B cell (primary cell): ENCODE results near the gene SLC9A3. TPM values are rescaled to one million over a fixed set of nuclear protein-coding genes. Genes with fewer than 3 reads are reported as not detected.

ENCODE experiments used
- ATAC-seq: fragments of 200-7000 bp; cut with Tn5 transposase; one replicate; pipeline ENCODE4 v1.10.0; 2021; ENCODE audit warnings: low read depth, mild to moderate bottlenecking, moderate number of reproducible peaks, moderate library complexity
- CTCF ChIA-PET: fragments of 350-600 bp; sonication (Branson Sonifier 250); formaldehyde crosslinking; loops from one replicate; lab custom pipeline; 2021; ENCODE audit warnings: antibody characterized with exemption, inconsistent platforms; lab: Charles Lee
- POLR2A ChIA-PET: fragments of 350-600 bp; sonication (Branson Sonifier 250); formaldehyde crosslinking; loops from one replicate; lab custom pipeline; 2021; ENCODE audit warnings: antibody characterized with exemption; lab: Charles Lee
- DNase-seq: peaks from one replicate; pipeline ENCODE4 v3.0.0; 2013
- H2AFZ ChIP-seq: 2 replicates; pipeline ENCODE4 v1.6.1; 2012; ENCODE audit warnings: mild to moderate bottlenecking, low read depth, low read length; ENCODE audit not compliant: insufficient read depth, poor library complexity, severe bottlenecking
- H3K27ac ChIP-seq, 2 donors: 1 replicate in 1 of 2; 2 replicates in 1 of 2; pipeline ENCODE4 v1.5.1; 2012 to 2013; ENCODE audit warnings: low read length in 2 of 2, mild to moderate bottlenecking in 2 of 2, moderate library complexity in 1 of 2
- H3K27me3 ChIP-seq, 4 experiments: fragments of 200-600 bp in 1 of 4; sonication (generic) in 1 of 4; replicated peaks in 1 of 4; 1 replicate in 2 of 4; 2 replicates in 2 of 4; pipeline versions ENCODE4 v1.6.1 to v1.7.0; 2013 to 2016; ENCODE audit warnings: low read length in 3 of 4, mild to moderate bottlenecking in 2 of 4, mixed read lengths in 1 of 4, moderate library complexity in 1 of 4; ENCODE audit not compliant: insufficient read depth in 4 of 4, control insufficient read depth in 3 of 4; ENCODE audit errors: control extremely low read depth in 1 of 4
- H3K36me3 ChIP-seq, 2 experiments: replicated peaks in 1 of 2; 1 replicate in 1 of 2; 2 replicates in 1 of 2; pipeline versions ENCODE4 v1.6.1 to v1.7.1; 2013; ENCODE audit warnings: low read length in 1 of 2; ENCODE audit not compliant: insufficient read depth in 2 of 2, control insufficient read depth in 1 of 2; ENCODE audit errors: control extremely low read depth in 1 of 2, extremely low read depth in 1 of 2
- H3K4me1 ChIP-seq, 2 donors: fragments of 200-600 bp in 1 of 2; sonication (generic) in 1 of 2; 1 replicate in 1 of 2; 2 replicates in 1 of 2; pipeline versions ENCODE4 v1.5.1 to v1.6.1; 2013 to 2017; ENCODE audit warnings: low read length in 2 of 2; ENCODE audit not compliant: control insufficient read depth in 2 of 2, insufficient read depth in 2 of 2
- H3K4me2 ChIP-seq: replicated peaks from 2 replicates; pipeline ENCODE3; 2012; ENCODE audit warnings: mild to moderate bottlenecking, low read depth, low read length; ENCODE audit not compliant: poor library complexity, severe bottlenecking
- H3K4me3 ChIP-seq, 5 experiments: fragments of 200-600 bp in 1 of 5; sonication (generic) in 1 of 5; 1 replicate in 3 of 5; 2 replicates in 2 of 5; pipeline versions ENCODE4 v1.5.1 to v1.7.0; 2011 to 2016; ENCODE audit warnings: low read length in 4 of 5, mild to moderate bottlenecking in 4 of 5, low read depth in 2 of 5, control low read depth in 1 of 5, moderate library complexity in 1 of 5; ENCODE audit not compliant: insufficient read depth in 1 of 5; ENCODE audit errors: control extremely low read depth in 1 of 5, extremely low read depth in 1 of 5
- H3K79me2 ChIP-seq: fragments of 200-600 bp; sonication (generic); one replicate; pipeline ENCODE4 v1.6.0; 2016; ENCODE audit warnings: low read length; ENCODE audit not compliant: control insufficient read depth, insufficient read depth
- H3K9ac ChIP-seq: fragments of 200-600 bp; sonication (generic); 2 replicates; pipeline ENCODE4 v1.6.1; 2017; ENCODE audit warnings: mild to moderate bottlenecking, low read length, moderate library complexity
- H3K9me3 ChIP-seq, 3 donors: one replicate each; pipeline versions ENCODE4 v1.6.1 to v1.7.1; 2013; ENCODE audit warnings: low read length in 2 of 3; ENCODE audit not compliant: control insufficient read depth in 2 of 3, insufficient read depth in 1 of 3; ENCODE audit errors: control extremely low read depth in 1 of 3
- H4K20me1 ChIP-seq: 2 replicates; pipeline ENCODE4 v1.6.0; 2012; ENCODE audit warnings: mild to moderate bottlenecking, low read length; ENCODE audit not compliant: insufficient read depth, control insufficient read depth, poor library complexity, severe bottlenecking
- H3K27ac Mint-ChIP-seq: one replicate; pipeline ENCODE4 v1.8.0; 2021; ENCODE audit warnings: mixed read lengths
- H3K27me3 Mint-ChIP-seq: one replicate; pipeline ENCODE4 v1.8.0; 2021; ENCODE audit warnings: mixed read lengths
- H3K4me1 Mint-ChIP-seq: one replicate; pipeline ENCODE4 v1.8.0; 2021; ENCODE audit warnings: mixed read lengths
- H3K4me3 Mint-ChIP-seq: one replicate; pipeline ENCODE4 v1.8.0; 2021; ENCODE audit warnings: mixed read lengths
- H3K9me3 Mint-ChIP-seq: one replicate; pipeline ENCODE4 v1.8.0; 2022; ENCODE audit warnings: mixed read lengths; ENCODE audit not compliant: insufficient read depth
- EZH2 ChIP-seq: IDR thresholded peaks from 2 replicates; pipeline ENCODE4 v1.6.1; 2012; ENCODE audit warnings: borderline replicate concordance, low read depth, mild to moderate bottlenecking, moderate library complexity, low read length; ENCODE audit not compliant: insufficient read depth, poor library complexity, severe bottlenecking
- WGBS: methylation state at CpG from one replicate; pipeline ENCODE4 v1.1.5; 2013; ENCODE audit warnings: missing lambda C conversion rate; ENCODE audit not compliant: insufficient coverage; 5-methylcytosine and 5-hydroxymethylcytosine counted together
- intact Hi-C: fragments of 100-400 bp; cut with micrococcal nuclease; formaldehyde crosslinking; loops from one replicate; pipeline ENCODE4 v1.10.0; 2022
- polyA plus RNA-seq: library from polyadenylated mRNA; depleted of rRNA; stranded (reverse); fragments of >200 nt; gene quantifications from 2 replicates; pipeline ENCODE4 v1.2.3, GENCODE V29; 2012
- total RNA-seq, 2 donors: library from RNA; stranded (reverse); fragments of 120-200 nt in 1 of 2; gene quantifications; 1 replicate in 1 of 2; 2 replicates in 1 of 2; pipeline versions ENCODE4 v1.2.3 to v1.2.4, GENCODE V29; 2013 to 2022
- TF ChIP-seq, protein P1 (sequence below): fragments of 200-600 bp; IDR thresholded peaks from one replicate; pipeline ENCODE4 v1.8.0; 2022; ENCODE audit warnings: antibody characterized with exemption, mild to moderate bottlenecking

Gene SLC9A3
- total and polyA plus RNA-seq, 2 donors (not counting 1 experiment from before 2014, with no cell fraction given) = 0.84 to 2.0 TPM

DNA sequence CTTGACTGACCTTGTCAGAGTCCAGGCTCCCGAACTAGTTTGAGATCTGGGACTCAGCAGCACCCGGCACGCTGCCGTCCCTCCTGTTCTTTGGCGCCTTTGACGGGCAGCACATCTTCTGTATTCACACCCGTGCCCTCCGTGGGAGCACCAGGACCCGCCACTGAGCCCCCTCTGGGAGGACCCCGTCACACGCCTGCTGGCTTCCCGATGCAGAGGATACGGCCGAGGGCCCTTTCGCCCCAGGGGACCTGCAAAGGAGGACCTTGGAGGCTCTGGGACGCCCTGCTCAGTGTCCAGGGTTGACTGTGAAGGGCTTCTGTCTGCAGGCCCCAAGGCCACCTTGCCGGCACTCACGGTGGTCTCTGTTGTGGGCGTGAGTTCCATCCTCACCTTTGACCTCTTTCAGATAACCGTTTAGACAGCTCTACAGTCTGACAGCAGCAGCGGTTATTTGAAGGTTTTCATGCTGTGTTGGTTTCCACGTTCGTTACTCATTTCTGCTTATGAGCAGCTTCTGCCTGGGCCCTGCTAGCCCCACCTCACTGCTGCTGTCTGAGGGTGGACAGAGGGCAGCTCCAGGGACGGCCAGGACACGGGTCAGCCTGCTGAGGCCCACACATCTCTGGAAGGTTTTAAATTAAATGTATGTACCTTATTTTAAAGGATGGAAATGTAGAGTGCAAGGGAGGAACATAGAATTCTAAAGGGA lies 93.9 kb downstream of the SLC9A3 start:
- Histone ChIP-seq H3K4me3 (no peak overlapping the region), H3K27ac (no peak overlapping the region), H3K27me3 (peaks cover 0 to 8% (median 2%) of the 10 kb centered on the region in 4 experiments), H3K79me2 (no peaks in the 10 kb centered on the region), H4K20me1 (no peaks in the 10 kb centered on the region), H3K9ac (no peak overlapping the region), H3K36me3 (no peaks in the 10 kb centered on the region), H2AFZ (no peak overlapping the region), H3K4me2 (no peak overlapping the region), H3K9me3 (peaks cover 0 to 3% (median 0%) of the 10 kb centered on the region in 3 donors), H3K4me1 (no peaks in the 10 kb centered on the region)
- intact Hi-C loops = no loop called here
- ChIA-PET POLR2A (no interaction called here), CTCF (interaction anchor here (0.7 to 5.1 kb wide), 8 partner anchors 22 to 242 kb away, joined by 3 to 41 read pairs (median 5); partner anchors contain the start of gene PDCD6)
- peaks cover 9% of the 10 kb centered on the region for H3K27me3 Mint-ChIP-seq
- 92% methylated on average over 22 of the region's 25 CpGs for WGBS
- H3K27ac Mint-ChIP-seq = no peak overlapping the region
- H3K4me3 Mint-ChIP-seq = no peak overlapping the region
- TF ChIP-seq, protein P1, sequence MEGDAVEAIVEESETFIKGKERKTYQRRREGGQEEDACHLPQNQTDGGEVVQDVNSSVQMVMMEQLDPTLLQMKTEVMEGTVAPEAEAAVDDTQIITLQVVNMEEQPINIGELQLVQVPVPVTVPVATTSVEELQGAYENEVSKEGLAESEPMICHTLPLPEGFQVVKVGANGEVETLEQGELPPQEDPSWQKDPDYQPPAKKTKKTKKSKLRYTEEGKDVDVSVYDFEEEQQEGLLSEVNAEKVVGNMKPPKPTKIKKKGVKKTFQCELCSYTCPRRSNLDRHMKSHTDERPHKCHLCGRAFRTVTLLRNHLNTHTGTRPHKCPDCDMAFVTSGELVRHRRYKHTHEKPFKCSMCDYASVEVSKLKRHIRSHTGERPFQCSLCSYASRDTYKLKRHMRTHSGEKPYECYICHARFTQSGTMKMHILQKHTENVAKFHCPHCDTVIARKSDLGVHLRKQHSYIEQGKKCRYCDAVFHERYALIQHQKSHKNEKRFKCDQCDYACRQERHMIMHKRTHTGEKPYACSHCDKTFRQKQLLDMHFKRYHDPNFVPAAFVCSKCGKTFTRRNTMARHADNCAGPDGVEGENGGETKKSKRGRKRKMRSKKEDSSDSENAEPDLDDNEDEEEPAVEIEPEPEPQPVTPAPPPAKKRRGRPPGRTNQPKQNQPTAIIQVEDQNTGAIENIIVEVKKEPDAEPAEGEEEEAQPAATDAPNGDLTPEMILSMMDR = no peak
- TF ChIP-seq EZH2 = no peak
- ATAC-seq (no peak), DNase-seq (no peak)
- H3K4me1 Mint-ChIP-seq = peaks cover 3% of the 10 kb centered on the region
- no peaks in the 10 kb centered on the region for H3K9me3 Mint-ChIP-seq
